HT1080 (cell line): ENCODE results near the gene PTPA. TPM values are rescaled to one million over a fixed set of nuclear protein-coding genes. Genes with fewer than 3 reads are reported as not detected.
A peak's percentile ranks its signal among the peaks of the same experiment; 100 is the strongest.
"Not testable (repeated sequence)": the region's sequence is repeated elsewhere in the genome, so short reads cannot be mapped to it uniquely, and the experiment has no call there.

Source experiments
- DNase-seq: peaks from one replicate; pipeline ENCODE4 v3.0.0-alpha.2; 2015; ENCODE audit warnings: low read depth
- total RNA-seq: library from RNA; depleted of rRNA; stranded (reverse); fragments of >200 nt; shearing (Covaris generic); gene quantifications from 2 replicates; pipeline ENCODE4 v1.2.3, GENCODE V29; 2014

The PTPA gene
- total RNA-seq, 1 experiment from 2014 or later = 214 TPM

DNA sequence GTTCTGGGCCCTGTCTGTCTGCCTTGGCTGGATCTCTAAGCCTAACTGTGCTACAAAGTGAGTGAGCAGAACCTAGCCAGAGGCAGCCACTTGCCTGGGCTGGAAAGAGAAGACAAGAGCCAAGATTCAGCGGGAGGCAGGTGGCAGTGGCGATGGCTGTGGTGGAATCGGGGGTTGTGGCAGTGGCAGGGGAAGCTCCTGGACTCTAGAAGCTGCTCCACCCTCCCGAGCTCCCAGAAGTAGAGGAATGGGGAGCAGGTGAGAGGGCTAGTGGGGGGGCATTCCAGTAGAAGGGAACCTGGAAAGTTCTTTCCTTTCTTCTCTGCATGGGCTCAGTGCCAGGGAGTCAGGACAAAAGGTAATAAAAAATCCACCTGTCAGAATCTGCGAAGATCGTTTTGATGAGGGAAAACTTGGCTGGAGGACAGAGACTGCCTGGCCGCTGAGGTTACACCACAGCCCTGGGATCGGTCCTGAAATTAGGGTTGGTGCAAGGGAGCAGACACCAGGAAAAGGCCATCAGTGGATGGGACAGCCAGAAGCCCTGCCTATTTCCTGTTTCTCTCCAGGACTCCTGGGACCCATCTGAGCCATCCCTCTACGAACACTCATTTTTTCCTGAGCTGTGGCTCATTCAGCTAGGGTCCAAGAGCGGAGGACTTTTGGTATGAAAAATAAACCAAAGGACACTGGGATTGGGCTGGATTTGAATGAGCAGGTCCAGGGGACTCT, 2.2 kb upstream of the PTPA start:
- DNase-seq = no peak

- DNase-seq = no peak
These were observed 1.7 kb upstream of the PTPA start for GRCh38 chr9:129109537-129109903.

GRCh38 chr9:129109952-129110739, 1.1 kb upstream of the PTPA start:
- DNase-seq = peak; percentile 13

DNA sequence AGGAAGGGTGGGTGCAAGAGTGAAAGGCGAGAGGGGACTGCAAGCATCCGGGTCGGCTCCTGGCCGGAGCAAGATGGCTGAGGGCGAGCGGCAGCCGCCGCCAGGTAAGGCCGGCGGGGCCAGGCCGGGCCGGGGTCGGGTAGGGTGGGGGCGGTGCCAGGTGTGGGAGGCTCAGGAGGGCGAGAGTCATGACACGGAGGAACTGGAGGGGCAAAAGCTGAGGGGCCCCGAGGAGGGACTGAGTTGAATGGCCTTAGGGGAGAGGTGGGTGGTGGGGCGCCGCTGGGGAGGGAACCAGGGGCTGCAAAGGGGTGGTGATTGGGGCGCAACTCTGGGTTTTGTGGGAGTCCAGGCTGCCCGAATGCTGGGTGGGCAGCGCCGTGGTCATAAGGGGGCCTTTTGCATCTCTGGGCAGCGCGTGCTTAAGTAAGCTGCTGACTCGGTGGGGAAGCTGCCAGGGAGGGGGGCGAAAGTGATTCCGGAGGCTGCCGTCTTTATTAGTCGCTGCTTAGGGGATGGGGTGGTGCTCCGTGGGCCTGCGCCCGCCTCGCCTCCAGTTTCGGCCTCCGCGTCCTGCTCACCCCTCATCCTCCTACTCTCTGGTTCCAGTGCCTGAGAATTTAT, 425 bp downstream of the PTPA start:
- peak; percentile 34 for DNase-seq

- not testable (repeated sequence) for DNase-seq
These were observed 1.3 kb downstream of the PTPA start for GRCh38 chr9:129112526-129112925.

GRCh38 chr9:129113645-129114304, 2.6 kb downstream of the PTPA start:
- no peak for DNase-seq

- no peak for DNase-seq
These were observed 7.6 kb downstream of the PTPA start for GRCh38 chr9:129118799-129119198.

- DNase-seq = no peak
These were observed 10.3 kb downstream of the PTPA start for GRCh38 chr9:129121483-129121882.

- DNase-seq = no peak
These were observed 10.9 kb downstream of the PTPA start for GRCh38 chr9:129122133-129122532.

DNA sequence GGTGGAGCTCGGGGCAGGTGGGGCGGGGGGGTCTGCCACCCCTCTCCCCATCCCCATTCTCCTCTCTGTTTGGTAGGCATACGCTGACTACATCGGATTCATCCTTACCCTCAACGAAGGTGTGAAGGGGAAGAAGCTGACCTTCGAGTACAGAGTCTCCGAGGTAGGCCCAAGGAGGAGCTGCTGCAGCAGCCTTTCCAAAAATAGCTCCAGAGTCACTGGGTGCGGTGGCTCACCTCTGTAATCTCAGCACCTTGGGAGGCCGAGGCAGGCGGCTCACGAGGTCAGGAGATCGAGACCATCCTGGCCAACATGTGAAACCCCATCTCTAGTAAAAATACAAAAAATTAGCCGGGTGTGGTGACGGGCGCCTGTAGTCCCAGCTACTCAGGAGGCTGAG, 11.8 kb downstream of the PTPA start:
- DNase-seq = not testable (repeated sequence)

- DNase-seq = no peak
These were observed 13.4 kb downstream of the PTPA start for GRCh38 chr9:129124506-129125069.

DNA sequence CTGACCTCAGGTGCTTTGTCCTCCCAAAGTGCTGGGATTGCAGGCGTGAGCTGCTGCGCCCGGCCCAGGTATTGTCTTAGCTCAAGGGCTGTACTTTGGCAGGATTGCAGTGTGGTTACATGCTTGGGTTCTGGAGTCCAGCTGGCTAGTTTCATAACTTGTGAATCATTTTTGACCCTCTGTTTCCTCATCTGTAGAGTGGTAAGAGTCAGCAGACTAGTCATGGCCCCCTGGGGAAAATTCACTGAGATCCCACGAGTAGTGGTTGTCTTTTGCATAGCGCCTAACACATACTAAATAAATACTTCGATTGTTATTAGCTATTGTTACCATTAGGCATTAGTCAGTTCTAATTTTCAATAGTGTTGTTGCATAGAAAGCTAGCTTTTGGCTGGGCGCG, 14.3 kb downstream of the PTPA start:
- DNase-seq = peak; percentile 64

GRCh38 chr9:129126749-129127618, 15.8 kb downstream of the PTPA start:
- DNase-seq = no peak

DNA sequence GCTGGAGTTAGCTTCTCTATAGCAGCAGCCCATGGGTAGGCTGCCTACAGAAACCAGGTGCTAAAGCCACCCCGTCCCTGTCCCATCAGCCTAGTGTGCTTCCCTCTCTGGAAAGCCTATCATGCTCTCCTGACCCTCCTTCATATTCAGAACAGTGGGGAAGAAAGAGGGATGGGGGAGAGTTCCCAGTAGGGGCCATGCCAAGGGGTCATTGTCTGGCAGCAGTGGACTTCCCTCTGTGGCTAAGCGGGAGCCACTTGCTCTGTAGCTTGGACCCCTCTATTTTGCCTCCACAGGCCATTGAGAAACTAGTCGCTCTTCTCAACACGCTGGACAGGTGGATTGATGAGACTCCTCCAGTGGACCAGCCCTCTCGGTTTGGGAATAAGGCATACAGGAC, 17.5 kb downstream of the PTPA start:
- DNase-seq = no peak

- not testable (repeated sequence) for DNase-seq
These were observed 19.1 kb downstream of the PTPA start for GRCh38 chr9:129130271-129130670.

- no peak for DNase-seq
These were observed 19.6 kb downstream of the PTPA start for GRCh38 chr9:129130791-129131190.

- peak; percentile 63 for DNase-seq
These were observed 20.3 kb downstream of the PTPA start for GRCh38 chr9:129131300-129132145.

DNA sequence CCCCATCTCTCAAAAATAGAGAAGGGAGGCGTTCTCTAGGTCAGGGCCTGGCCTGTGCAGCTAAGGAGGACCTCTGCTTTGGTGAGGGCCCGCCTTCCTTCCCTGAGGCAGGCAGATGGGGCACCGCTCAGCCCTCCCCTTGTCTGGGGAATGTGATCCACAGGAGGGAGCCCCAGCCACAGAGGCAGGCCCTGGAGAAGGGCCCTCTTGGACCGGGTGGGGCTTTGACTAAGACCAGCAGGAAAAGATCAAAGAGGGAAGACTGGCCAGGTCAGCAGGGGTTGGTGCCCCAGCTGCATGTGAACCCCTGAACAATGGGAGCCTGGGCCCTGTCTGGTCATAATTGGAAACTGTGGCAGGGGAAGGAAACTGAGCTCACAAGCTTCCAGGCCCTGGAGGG, 21.9 kb downstream of the PTPA start:
- no peak for DNase-seq

DNA sequence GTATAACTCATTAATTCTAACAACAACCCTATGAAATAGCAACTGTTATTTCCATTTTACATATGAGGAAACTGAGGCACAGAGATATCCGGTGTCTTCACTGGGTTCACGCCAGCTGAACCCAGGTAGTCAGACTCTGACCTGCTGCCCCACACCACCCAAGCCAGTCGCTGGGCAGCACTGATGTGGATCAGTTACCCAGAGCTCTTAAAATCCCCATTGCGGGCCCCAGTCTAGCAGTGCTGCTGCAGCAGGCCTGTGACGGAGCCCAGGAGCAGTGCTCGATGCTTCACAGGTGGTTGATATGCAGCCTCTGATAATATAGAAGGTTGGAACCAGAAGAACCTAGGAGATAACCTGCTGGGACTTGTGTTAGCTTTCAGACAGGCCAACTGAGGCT, 24.3 kb downstream of the PTPA start:
- DNase-seq = no peak
